Measurements from ENCODE around the gene DISP1. TPM values are rescaled to one million over a fixed set of nuclear protein-coding genes. Genes with fewer than 3 reads are reported as not detected.

Gene DISP1
- total and polyA plus RNA-seq, 3 donors from 2014 or later = 21.8 to 71.8 (median 50.6) TPM

DNA sequence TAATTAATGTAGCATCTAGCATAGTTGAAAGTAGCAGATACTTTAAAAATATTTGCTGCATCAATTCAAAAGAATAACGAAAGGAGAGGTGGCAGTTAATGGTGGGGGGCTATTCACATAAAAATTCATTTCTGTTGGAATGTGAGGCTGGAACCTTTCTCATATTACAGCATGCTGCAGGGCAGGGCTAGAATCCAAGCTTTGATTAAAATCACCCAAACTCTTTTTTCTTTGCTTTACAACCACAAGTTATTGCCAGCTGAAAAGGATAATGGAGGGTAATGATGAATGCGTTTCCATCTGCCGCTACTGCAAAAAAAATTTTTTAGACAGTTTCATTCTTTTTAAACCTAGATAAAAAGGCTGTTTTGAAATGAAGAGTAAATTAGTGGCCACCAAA is 9.8 kb downstream of the DISP1 start:
- H3K36me3 ChIP-seq (ENCODE audit: low read depth, missing control alignments) = no peaks in the 10 kb centered on the region
- no peak overlapping the region for H3K27ac ChIP-seq
- WGBS, 2 donors = 59 to 71% methylated on average over 3 of the region's 3 CpGs
- no peak for TF ChIP-seq POLR2A (IDR thresholded peaks at IDR 0.05)
- no peak for TF ChIP-seq CTCF (IDR thresholded peaks at IDR 0.05)
- no peak for DNase-seq
- H3K27me3 ChIP-seq = no peaks in the 10 kb centered on the region
- no peak overlapping the region for H3K4me3 ChIP-seq
- intact Hi-C loops (cut with DNase I; ENCODE audit: low total_unique reads) = no loop called here
- peaks cover 4% of the 10 kb centered on the region for H3K4me1 ChIP-seq
- no peaks in the 10 kb centered on the region for H3K9me3 ChIP-seq

DNA sequence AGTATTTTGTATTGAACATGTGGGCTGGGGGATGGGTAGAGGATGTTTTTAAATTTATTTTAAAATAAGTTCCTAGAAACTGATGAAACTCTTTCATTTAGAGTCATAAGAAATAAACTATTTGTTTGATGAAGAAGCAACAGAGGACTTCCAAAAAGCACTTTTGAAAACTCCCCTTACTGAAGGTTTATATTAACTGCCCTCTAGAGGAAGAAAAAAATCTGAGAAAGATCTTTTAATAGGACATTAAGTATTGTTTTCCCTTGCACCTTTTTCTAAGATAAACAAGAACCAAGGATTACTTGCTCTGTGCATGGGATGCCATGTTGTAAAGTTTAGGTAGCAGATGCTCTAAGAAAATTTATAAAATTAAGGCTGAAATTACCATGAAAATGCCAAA is 14.1 kb downstream of the DISP1 start:
- Histone ChIP-seq H3K4me3 (no peak overlapping the region), H3K27ac (no peak overlapping the region), H3K9me3 (no peaks in the 10 kb centered on the region), H3K4me1 (peaks cover 4% of the 10 kb centered on the region), H3K36me3 (ENCODE audit: low read depth, missing control alignments) (no peaks in the 10 kb centered on the region), H3K27me3 (no peaks in the 10 kb centered on the region)
- TF ChIP-seq CTCF (IDR thresholded peaks at IDR 0.05) (peak in 1 of 3 experiments; percentile 9), POLR2A (IDR thresholded peaks at IDR 0.05) (no peak)
- no peak for DNase-seq
- intact Hi-C loops (cut with DNase I; ENCODE audit: low total_unique reads) = no loop called here

DNA sequence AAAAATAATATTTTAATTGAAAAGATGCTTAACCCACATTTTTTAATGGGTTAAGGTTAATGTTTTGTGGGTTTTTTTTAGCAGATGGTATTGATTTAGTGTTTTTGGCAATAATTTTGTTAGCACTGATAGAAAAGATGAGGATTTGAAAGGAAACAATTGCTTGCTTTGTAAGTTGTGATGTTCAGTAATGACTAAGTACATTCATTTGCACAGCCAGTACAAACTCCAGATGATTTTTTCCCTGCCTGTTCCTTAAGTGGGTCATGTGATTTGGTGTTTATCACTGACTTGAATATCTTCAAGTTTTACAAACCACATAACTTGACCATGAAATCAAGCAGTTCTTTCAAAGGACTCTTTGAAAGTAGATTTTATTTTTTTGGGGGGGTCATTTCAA is 15.0 kb downstream of the DISP1 start:
- DNase-seq = peak; percentile 34

GRCh38 chr1:222833356-222833876 is 18.6 kb downstream of the DISP1 start:
- 91 to 95% methylated on average over 2 of the region's 2 CpGs for WGBS, 2 donors
- TF ChIP-seq CTCF (IDR thresholded peaks at IDR 0.05) = no peak
- Histone ChIP-seq H3K27me3 (no peaks in the 10 kb centered on the region), H3K4me3 (no peak overlapping the region), H3K27ac (no peak overlapping the region), H3K36me3 (ENCODE audit: low read depth, missing control alignments) (no peaks in the 10 kb centered on the region), H3K4me1 (peaks cover 4% of the 10 kb centered on the region), H3K9me3 (no peaks in the 10 kb centered on the region)
- intact Hi-C loops (cut with DNase I; ENCODE audit: low total_unique reads) = no loop called here
- no peak for DNase-seq

More for the DNA sequence above, 15.0 kb downstream of the DISP1 start:
- H3K27me3 ChIP-seq = no peaks in the 10 kb centered on the region
- peaks cover 4% of the 10 kb centered on the region for H3K4me1 ChIP-seq
- H3K4me3 ChIP-seq = no peak overlapping the region
- intact Hi-C loops (cut with DNase I; ENCODE audit: low total_unique reads) = no loop called here
- TF ChIP-seq POLR2A (IDR thresholded peaks at IDR 0.05) (no peak), CTCF (IDR thresholded peaks at IDR 0.05) (no peak)
- no peaks in the 10 kb centered on the region for H3K9me3 ChIP-seq
- peak overlapping the region; percentile 81 for H3K27ac ChIP-seq
- H3K36me3 ChIP-seq (ENCODE audit: low read depth, missing control alignments) = no peaks in the 10 kb centered on the region
